Measurements from ENCODE around the gene COL4A1. TPM values are rescaled to one million over a fixed set of nuclear protein-coding genes. Genes with fewer than 3 reads are reported as not detected.

Gene COL4A1
- total RNA-seq, 1 experiment from 2014 or later = 4.8 TPM

- ChIA-PET CTCF (no interaction called here), POLR2A (no interaction called here)
- Histone ChIP-seq H3K4me1 (no peaks in the 10 kb centered on the region), H3K27me3 (replicated peaks; ENCODE audit: control insufficient read depth, insufficient read depth, low read length) (no peaks in the 10 kb centered on the region), H3K36me3 (ENCODE audit: control insufficient read depth, insufficient read depth, low read length) (no peaks in the 10 kb centered on the region), H3K9me3 (no peaks in the 10 kb centered on the region), H3K4me3 (ENCODE audit: low read depth, low read length) (no peak overlapping the region)
- Mint-ChIP-seq H3K36me3 (ENCODE audit: insufficient read depth, unreplicated experiment) (no peaks in the 10 kb centered on the region), H3K9me3 (ENCODE audit: unreplicated experiment) (no peaks in the 10 kb centered on the region), H3K27ac (ENCODE audit: unreplicated experiment) (no peak overlapping the region), H3K27me3 (ENCODE audit: insufficient read depth, unreplicated experiment) (no peaks in the 10 kb centered on the region), H3K4me1 (ENCODE audit: low read depth, unreplicated experiment) (peaks cover 5% of the 10 kb centered on the region), H3K4me3 (ENCODE audit: unreplicated experiment) (no peak overlapping the region)
- TF ChIP-seq CTCF (IDR thresholded peaks at IDR 0.05; ENCODE audit: insufficient read depth in 1 of 2, low read depth in 1 of 2, low read length in 1 of 2, severe bottlenecking in 1 of 2, unreplicated experiment in 1 of 2) = no peak
- intact Hi-C loops (cut with micrococcal nuclease; ENCODE audit: unreplicated experiment) = no loop called here
- DNase-seq = no peak
- BruUV-seq (replicated peaks) = no TSS peak
Observed at GRCh38 chr13:110161112-110161882, 145.7 kb downstream of the COL4A1 start.

- H3K9me3 ChIP-seq = no peaks in the 10 kb centered on the region
- BruUV-seq (replicated peaks) = no TSS peak
- POLR2A ChIA-PET = no interaction called here
- no peak for DNase-seq
- no peak overlapping the region for H3K4me3 ChIP-seq (ENCODE audit: low read depth, low read length)
- Mint-ChIP-seq H3K4me1 (ENCODE audit: low read depth, unreplicated experiment) (peaks cover 11% of the 10 kb centered on the region), H3K27me3 (ENCODE audit: insufficient read depth, unreplicated experiment) (no peaks in the 10 kb centered on the region), H3K9me3 (ENCODE audit: unreplicated experiment) (no peaks in the 10 kb centered on the region), H3K36me3 (ENCODE audit: insufficient read depth, unreplicated experiment) (no peaks in the 10 kb centered on the region), H3K4me3 (ENCODE audit: unreplicated experiment) (no peak overlapping the region), H3K27ac (ENCODE audit: unreplicated experiment) (no peak overlapping the region)
- H3K4me1 ChIP-seq = no peaks in the 10 kb centered on the region
- TF ChIP-seq CTCF (IDR thresholded peaks at IDR 0.05; ENCODE audit: insufficient read depth in 1 of 2, low read depth in 1 of 2, low read length in 1 of 2, severe bottlenecking in 1 of 2, unreplicated experiment in 1 of 2) = no peak
- intact Hi-C loops (cut with micrococcal nuclease; ENCODE audit: unreplicated experiment) = no loop called here
- CTCF ChIA-PET = interaction anchor here (0.9 kb wide), 1 partner anchor 81 kb away, joined by 4 read pairs; no protein-coding TSS in a partner anchor
- no peaks in the 10 kb centered on the region for H3K36me3 ChIP-seq (ENCODE audit: control insufficient read depth, insufficient read depth, low read length)
- no peaks in the 10 kb centered on the region for H3K27me3 ChIP-seq (replicated peaks; ENCODE audit: control insufficient read depth, insufficient read depth, low read length)
Observed at GRCh38 chr13:110158226-110158625, 148.7 kb downstream of the COL4A1 start.

- Mint-ChIP-seq H3K27me3 (ENCODE audit: insufficient read depth, unreplicated experiment) (no peaks in the 10 kb centered on the region), H3K27ac (ENCODE audit: unreplicated experiment) (no peak overlapping the region), H3K4me1 (ENCODE audit: low read depth, unreplicated experiment) (peaks cover 11% of the 10 kb centered on the region), H3K4me3 (ENCODE audit: unreplicated experiment) (no peak overlapping the region), H3K9me3 (ENCODE audit: unreplicated experiment) (no peaks in the 10 kb centered on the region), H3K36me3 (ENCODE audit: insufficient read depth, unreplicated experiment) (no peaks in the 10 kb centered on the region)
- intact Hi-C loops (cut with micrococcal nuclease; ENCODE audit: unreplicated experiment) = no loop called here
- POLR2A ChIA-PET = no interaction called here
- no peaks in the 10 kb centered on the region for H3K4me1 ChIP-seq
- H3K4me3 ChIP-seq (ENCODE audit: low read depth, low read length) = no peak overlapping the region
- DNase-seq = no peak
- H3K27me3 ChIP-seq (replicated peaks; ENCODE audit: control insufficient read depth, insufficient read depth, low read length) = no peaks in the 10 kb centered on the region
- TF ChIP-seq CTCF (IDR thresholded peaks at IDR 0.05; ENCODE audit: insufficient read depth in 1 of 2, low read depth in 1 of 2, low read length in 1 of 2, severe bottlenecking in 1 of 2, unreplicated experiment in 1 of 2) = peak in 1 of 2 experiments; percentile 22
- BruUV-seq (replicated peaks) = no TSS peak
- CTCF ChIA-PET = interaction anchor here (0.9 kb wide), 1 partner anchor 81 kb away, joined by 4 read pairs; no protein-coding TSS in a partner anchor
- no peaks in the 10 kb centered on the region for H3K9me3 ChIP-seq
- no peaks in the 10 kb centered on the region for H3K36me3 ChIP-seq (ENCODE audit: control insufficient read depth, insufficient read depth, low read length)
Observed at GRCh38 chr13:110157718-110158117, 149.2 kb downstream of the COL4A1 start.
